Measurements from ENCODE around the gene GPR161. TPM values are rescaled to one million over a fixed set of nuclear protein-coding genes. Genes with fewer than 3 reads are reported as not detected.

Gene GPR161
- total and polyA plus RNA-seq, 10 of the 15 experiments (the other 5 are each of a cell fraction or from before 2014, with no cell fraction given), result 0.07 to 0.49 (median 0.34) TPM; not detected in 2

- no peak for DNase-seq (ENCODE audit: low read depth, low spot score)
- no peaks in the 10 kb centered on the region for H3K9me3 ChIP-seq (replicated peaks; ENCODE audit: control insufficient read depth, insufficient read depth, low read length)
- ChIA-PET SMC1A (ENCODE audit: uncharacterized antibody, unreplicated experiment) (no interaction called here), POLR2A (no interaction called here), RAD21 (ENCODE audit: unreplicated experiment) (no interaction called here), CTCF (interaction anchor here (1.0 to 4.0 kb wide), 2 partner anchors 23 kb away, joined by 4 to 19 read pairs; no protein-coding TSS in a partner anchor)
- no peaks in the 10 kb centered on the region for H4K20me1 ChIP-seq (ENCODE audit: control insufficient read depth, insufficient read depth)
- in situ Hi-C loops (cut with MboI), result no loop called here
- H3K79me2 ChIP-seq (ENCODE audit: control insufficient read depth, insufficient read depth, low read length), result no peaks in the 10 kb centered on the region
- no peak overlapping the region for H2AFZ ChIP-seq (ENCODE audit: control insufficient read depth, low read depth, low read length)
- no peaks in the 10 kb centered on the region for H3K4me1 ChIP-seq (ENCODE audit: control insufficient read depth, insufficient read depth, low read length)
- FAIRE-seq, result no peak
- ATAC-seq, result no peak
- WGBS (ENCODE audit: insufficient coverage, insufficient replicate concordance, low lambda C conversion rate, missing lambda C conversion rate), result 34% methylated on average over 8 of the region's 8 CpGs
- H3K27me3 ChIP-seq (replicated peaks in 1 of 2; ENCODE audit: control insufficient read depth in 2 of 2, insufficient read depth in 2 of 2, low read length in 1 of 2), result no peaks in the 10 kb centered on the region
- intact Hi-C loops (cut with micrococcal nuclease; ENCODE audit: unreplicated experiment), result no loop called here
- no peak overlapping the region for H3K27ac ChIP-seq (ENCODE audit: control insufficient read depth, insufficient read depth)
- TF ChIP-seq SPI1 (IDR thresholded peaks at IDR 0.05; ENCODE audit: borderline replicate concordance, insufficient read depth, low read depth, low read length), result no peak
- TF ChIP-seq IKZF1 (conservative IDR thresholded peaks at IDR 0.05), result no peak
- TF ChIP-seq MYC (IDR thresholded peaks at IDR 0.05; ENCODE audit: insufficient read depth, insufficient read length, insufficient replicate concordance, low read length, severe bottlenecking), result no peak
- H3K9ac ChIP-seq (ENCODE audit: control insufficient read depth, insufficient read depth, low read length), result no peak overlapping the region
- BruUV-seq (replicated peaks), result no TSS peak
- no peaks in the 10 kb centered on the region for H3K36me3 ChIP-seq (ENCODE audit: control insufficient read depth in 2 of 2, insufficient read depth in 2 of 2, low read length in 1 of 2)
- no peak overlapping the region for H3K4me3 ChIP-seq
- H3K4me2 ChIP-seq (ENCODE audit: control insufficient read depth, insufficient read depth), result no peak overlapping the region
Observed at GRCh38 chr1:168106274-168106673, 30.5 kb downstream of the GPR161 start.

GRCh38 chr1:168105846-168106245, 30.9 kb downstream of the GPR161 start:
- no TSS peak for BruUV-seq (replicated peaks)
- DNase-seq (ENCODE audit: low read depth, low spot score) (no peak), FAIRE-seq (no peak), ATAC-seq (no peak)
- CTCF ChIA-PET, result interaction anchor here (1.0 to 4.0 kb wide), 2 partner anchors 23 kb away, joined by 4 to 19 read pairs; no protein-coding TSS in a partner anchor
- SMC1A ChIA-PET (ENCODE audit: uncharacterized antibody, unreplicated experiment), result interaction anchor here (1.4 kb wide), 1 partner anchor 12 kb away, joined by 3 read pairs; no protein-coding TSS in a partner anchor
- Histone ChIP-seq H2AFZ (ENCODE audit: control insufficient read depth, low read depth, low read length) (no peak overlapping the region; the same call in 1 of the 2 replicates), H3K9ac (ENCODE audit: control insufficient read depth, insufficient read depth, low read length) (no peak overlapping the region), H3K9me3 (replicated peaks; ENCODE audit: control insufficient read depth, insufficient read depth, low read length) (no peaks in the 10 kb centered on the region), H3K4me1 (ENCODE audit: control insufficient read depth, insufficient read depth, low read length) (no peaks in the 10 kb centered on the region), H3K36me3 (ENCODE audit: control insufficient read depth in 2 of 2, insufficient read depth in 2 of 2, low read length in 1 of 2) (no peaks in the 10 kb centered on the region), H3K79me2 (ENCODE audit: control insufficient read depth, insufficient read depth, low read length) (no peaks in the 10 kb centered on the region), H3K4me3 (no peak overlapping the region), H3K27me3 (replicated peaks in 1 of 2; ENCODE audit: control insufficient read depth in 2 of 2, insufficient read depth in 2 of 2, low read length in 1 of 2) (no peaks in the 10 kb centered on the region), H4K20me1 (ENCODE audit: control insufficient read depth, insufficient read depth) (no peaks in the 10 kb centered on the region), H3K4me2 (ENCODE audit: control insufficient read depth, insufficient read depth) (no peak overlapping the region), H3K27ac (ENCODE audit: control insufficient read depth, insufficient read depth) (no peak overlapping the region)
- POLR2A ChIA-PET, result no interaction called here
- WGBS (ENCODE audit: insufficient coverage, insufficient replicate concordance, low lambda C conversion rate, missing lambda C conversion rate), result 65% methylated on average over 6 of the region's 6 CpGs
- intact Hi-C loops (cut with micrococcal nuclease; ENCODE audit: unreplicated experiment), result no loop called here
- RAD21 ChIA-PET (ENCODE audit: unreplicated experiment), result no interaction called here
- in situ Hi-C loops (cut with MboI), result no loop called here
- TF ChIP-seq KAT2A (conservative IDR thresholded peaks at IDR 0.05; ENCODE audit: control insufficient read depth, low read depth, low read length) (no peak), ZNF384 (IDR thresholded peaks at IDR 0.05; ENCODE audit: borderline replicate concordance, low read depth, low read length) (no peak), NBN (IDR thresholded peaks at IDR 0.05) (no peak), CEBPZ (IDR thresholded peaks at IDR 0.05; ENCODE audit: low read depth, low read length) (no peak), BACH1 (IDR thresholded peaks at IDR 0.05; ENCODE audit: borderline replicate concordance) (no peak), CUX1 (IDR thresholded peaks at IDR 0.05; ENCODE audit: insufficient replicate concordance, low read depth, low read length) (no peak)
